Measurements from ENCODE around the gene NKG7.
A peak's percentile ranks its signal among the peaks of the same experiment; 100 is the strongest.
"Not testable (repeated sequence)": the region's sequence is repeated elsewhere in the genome, so short reads cannot be mapped to it uniquely, and the experiment has no call there.

The NKG7 gene, protein sequence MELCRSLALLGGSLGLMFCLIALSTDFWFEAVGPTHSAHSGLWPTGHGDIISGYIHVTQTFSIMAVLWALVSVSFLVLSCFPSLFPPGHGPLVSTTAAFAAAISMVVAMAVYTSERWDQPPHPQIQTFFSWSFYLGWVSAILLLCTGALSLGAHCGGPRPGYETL
- total RNA-seq, result 9.9 to 480 (median 89.5) reads per million in 9 experiments

DNA sequence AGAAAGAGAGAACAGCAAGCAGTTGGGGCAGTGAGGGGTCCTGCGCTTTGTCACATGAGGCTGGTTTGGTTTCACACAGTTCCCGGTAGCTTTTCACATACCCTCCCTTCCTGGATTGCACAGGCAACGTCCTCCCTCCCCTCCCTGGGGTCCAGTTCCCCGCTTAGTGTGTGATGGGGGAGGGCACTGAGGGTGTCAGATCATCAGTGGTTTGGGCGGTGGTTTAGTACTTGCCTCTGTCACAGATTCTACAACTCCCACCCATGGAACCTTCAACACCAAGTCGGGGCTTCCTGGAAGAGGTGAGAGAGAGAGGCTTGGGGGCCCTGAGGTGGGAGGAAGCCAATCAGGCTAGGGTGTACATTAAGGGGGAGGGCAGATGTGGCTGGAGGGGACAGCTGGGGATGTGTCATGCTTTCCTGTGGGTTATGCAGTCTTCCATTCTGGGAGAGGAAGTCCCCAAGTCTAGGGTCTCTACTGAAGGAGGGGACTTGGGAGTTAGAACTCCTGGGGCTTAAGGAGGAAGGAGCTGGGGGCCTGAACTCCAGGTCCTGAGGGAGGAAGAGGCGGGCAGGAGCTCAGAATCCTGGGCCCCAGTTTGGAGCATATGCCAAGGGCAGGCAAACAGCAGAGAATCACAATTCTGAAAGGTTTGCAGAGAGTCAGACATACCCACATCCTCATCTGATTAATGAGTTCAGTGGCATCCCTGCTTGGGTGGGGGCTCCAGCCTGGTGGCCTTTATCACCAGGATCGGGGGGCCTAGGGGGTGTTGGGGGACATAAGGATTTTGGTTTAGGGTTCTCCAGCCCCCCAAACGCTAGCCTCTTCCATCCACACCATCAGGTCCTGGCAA, at the start of gene NKG7:
TSS of gene NKG7 (minus strand) at position 6 of the 856 bp plus-strand sequence. CDS start 119 bp downstream, outside the sequence.
- Mint-ChIP-seq H3K36me3 (ENCODE audit: insufficient read depth) (peaks cover 48% of the 10 kb centered on the region), H3K4me3 (peak within 1 kb of the TSS; percentile 89 to 97), H3K4me1 (ENCODE audit: low read depth in 2 of 2) (peaks cover 60 to 78% of the 10 kb centered on the region in 2 donors), H3K9me3 (peaks cover 0 to 4% of the 10 kb centered on the region in 2 donors), H3K27me3 (no peaks in the 10 kb centered on the region), H3K27ac (peak within 1 kb of the TSS; percentile 78 to 95)
- ATAC-seq (replicated peaks) (peak; percentile 72), DNase-seq (peak; percentile 78 to 82 (median 82))

DNA sequence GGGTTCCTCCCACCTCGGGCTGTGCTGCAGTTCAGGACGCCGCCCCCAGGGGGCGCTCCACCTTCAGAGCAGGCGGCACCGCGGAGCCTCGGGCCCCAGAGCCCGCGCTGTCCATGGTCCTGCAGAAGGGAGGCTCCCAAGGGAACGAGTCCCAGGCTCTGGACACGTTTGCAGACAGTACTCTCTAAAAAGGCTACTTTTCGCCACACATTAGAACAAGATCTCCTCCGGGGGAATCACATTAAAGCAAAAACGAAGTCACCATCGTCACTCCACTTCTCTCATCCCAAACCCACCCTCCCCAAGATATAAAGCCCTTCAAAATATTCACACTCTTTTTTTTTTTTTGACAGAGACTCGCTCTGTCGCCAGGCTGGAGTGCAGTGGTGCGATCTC, 49.6 kb upstream of the NKG7 start:
- ATAC-seq (replicated peaks), result peak; percentile 88
- H3K27me3 Mint-ChIP-seq, result peaks cover 24 to 58% of the 10 kb centered on the region in 2 donors
- H3K9me3 Mint-ChIP-seq, result no peaks in the 10 kb centered on the region
- peak overlapping the region in 1 of 2 donors; percentile 47 for H3K4me3 Mint-ChIP-seq
- peaks cover 6 to 9% of the 10 kb centered on the region in 2 donors for H3K4me1 Mint-ChIP-seq (ENCODE audit: low read depth in 2 of 2)
- peak; percentile 83 to 86 (median 85) for DNase-seq
- H3K27ac Mint-ChIP-seq, result peak overlapping the region; percentile 44 to 71
- peaks cover 15% of the 10 kb centered on the region for H3K36me3 Mint-ChIP-seq (ENCODE audit: insufficient read depth)

DNA sequence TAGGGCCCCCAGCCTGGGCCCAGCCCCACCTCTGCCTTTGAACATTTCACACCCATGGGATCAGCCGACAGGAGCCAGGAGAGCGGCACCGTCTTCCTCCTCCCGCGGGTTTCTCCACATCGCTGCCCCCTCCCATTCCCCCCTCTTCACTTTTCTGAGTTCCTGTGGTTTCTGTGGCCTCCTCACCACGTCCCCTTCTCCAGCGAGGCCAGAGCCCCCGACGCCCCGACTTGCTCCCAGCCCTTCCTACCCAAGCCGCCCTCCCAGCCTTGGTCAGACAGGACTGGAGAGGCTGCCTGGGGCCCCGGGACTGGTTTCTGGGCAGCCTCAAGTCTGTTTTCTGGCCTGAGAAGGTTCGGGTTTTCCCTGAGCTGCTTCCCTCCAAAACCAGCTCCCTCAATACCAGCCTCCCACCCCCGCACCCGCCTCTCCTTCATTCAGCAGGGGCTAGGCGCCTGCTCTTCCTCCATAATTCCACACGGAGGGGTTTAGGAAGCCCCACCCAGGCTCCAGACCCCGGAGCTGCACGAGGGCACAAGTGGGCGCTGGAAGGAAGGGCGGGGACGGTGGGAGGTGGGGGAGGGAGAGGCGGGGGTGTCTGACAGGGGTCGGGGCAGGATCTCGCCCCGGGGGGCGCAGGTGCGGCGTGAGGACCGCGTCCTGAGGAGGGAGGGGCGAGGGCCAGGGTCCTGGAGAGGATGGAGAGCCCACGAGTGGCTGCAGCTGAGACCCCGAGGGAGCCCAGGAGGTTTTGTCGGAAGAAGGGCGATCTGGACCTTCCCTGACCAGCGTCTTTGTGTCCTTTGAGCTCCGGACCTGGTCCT, 49.0 kb upstream of the NKG7 start:
- H3K4me3 Mint-ChIP-seq, result peak overlapping the region in 1 of 2 donors; percentile 8
- no peak for ATAC-seq (replicated peaks)
- no peaks in the 10 kb centered on the region for H3K9me3 Mint-ChIP-seq
- peaks cover 20 to 58% of the 10 kb centered on the region in 2 donors for H3K27me3 Mint-ChIP-seq
- H3K36me3 Mint-ChIP-seq (ENCODE audit: insufficient read depth), result peaks cover 15% of the 10 kb centered on the region
- DNase-seq, result no peak
- H3K27ac Mint-ChIP-seq, result peak overlapping the region; percentile 44 to 71
- H3K4me1 Mint-ChIP-seq (ENCODE audit: low read depth in 2 of 2), result peaks cover 6 to 9% of the 10 kb centered on the region in 2 donors

DNA sequence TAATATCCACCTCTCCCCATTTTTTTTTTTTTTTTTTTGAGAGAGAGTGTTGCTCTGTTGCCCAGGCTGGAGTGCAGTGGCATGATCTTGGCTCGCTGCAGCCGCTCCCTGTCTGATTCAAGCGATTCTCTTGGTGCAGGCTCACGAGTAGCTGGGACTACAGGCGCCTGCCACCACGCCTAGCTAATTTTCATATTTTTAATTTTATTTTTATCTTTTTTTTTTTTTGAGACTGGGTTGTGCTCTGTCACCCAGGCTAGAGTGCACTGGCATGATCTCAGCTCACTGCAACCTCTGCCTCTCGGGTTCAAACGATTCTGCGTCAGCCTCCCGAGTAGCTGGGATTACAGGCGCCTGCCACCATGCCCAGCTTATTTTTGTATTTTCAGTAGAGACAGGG, 48.1 kb upstream of the NKG7 start:
- not testable (repeated sequence) for H3K4me1 Mint-ChIP-seq (ENCODE audit: low read depth in 2 of 2); ATAC-seq (replicated peaks); DNase-seq; H3K27ac Mint-ChIP-seq; H3K4me3 Mint-ChIP-seq; H3K9me3 Mint-ChIP-seq
- Mint-ChIP-seq H3K36me3 (ENCODE audit: insufficient read depth) (peaks cover 15% of the 10 kb centered on the region), H3K27me3 (peaks cover 20 to 59% of the 10 kb centered on the region in 2 donors)

DNA sequence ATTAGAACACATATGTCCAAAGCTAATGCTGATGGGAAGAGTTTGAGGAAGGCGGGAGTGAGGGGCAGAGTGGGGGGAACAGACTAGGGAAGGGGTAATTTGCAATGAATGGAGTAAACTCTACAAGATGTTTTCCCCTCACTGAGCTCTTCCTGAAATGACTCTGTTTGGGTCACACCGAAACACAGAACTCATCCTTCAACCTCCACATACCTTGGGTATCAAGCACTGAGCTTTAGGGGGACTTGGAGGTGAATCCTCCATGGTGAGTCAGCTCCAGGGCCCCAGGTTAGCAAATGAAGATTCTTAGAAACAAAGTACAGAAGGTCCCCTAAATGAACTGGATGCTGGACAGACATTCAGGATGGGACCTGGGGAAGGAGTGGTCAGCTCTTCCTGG, 46.3 kb upstream of the NKG7 start:
- no peak for DNase-seq
- Mint-ChIP-seq H3K4me1 (ENCODE audit: low read depth in 2 of 2) (peaks cover 6 to 9% of the 10 kb centered on the region in 2 donors), H3K27ac (no peak overlapping the region), H3K27me3 (peaks cover 20 to 59% of the 10 kb centered on the region in 2 donors), H3K4me3 (no peak overlapping the region), H3K36me3 (ENCODE audit: insufficient read depth) (peaks cover 15% of the 10 kb centered on the region), H3K9me3 (no peaks in the 10 kb centered on the region)
- ATAC-seq (replicated peaks), result no peak

DNA sequence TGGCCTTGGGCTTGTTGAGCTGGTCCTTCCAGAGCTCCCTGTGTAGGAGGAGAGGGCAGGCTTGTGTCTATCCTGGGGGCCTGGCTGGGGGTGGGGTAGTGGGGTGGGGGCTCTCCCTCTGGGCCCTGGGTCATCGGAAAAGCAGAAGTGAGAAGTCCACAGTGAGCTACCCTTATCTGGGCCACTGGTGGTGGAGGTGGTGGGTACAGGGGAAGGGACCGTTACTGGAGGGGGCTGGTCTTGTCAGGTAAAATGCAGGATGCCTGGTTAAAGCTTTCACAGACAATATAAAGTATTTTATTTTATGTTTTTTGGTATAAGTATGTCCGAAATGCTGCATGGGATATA, 45.3 kb upstream of the NKG7 start:
- Mint-ChIP-seq H3K27me3 (peaks cover 20 to 52% of the 10 kb centered on the region in 2 donors), H3K4me3 (no peak overlapping the region), H3K9me3 (no peaks in the 10 kb centered on the region), H3K27ac (no peak overlapping the region), H3K4me1 (ENCODE audit: low read depth in 2 of 2) (peaks cover 6 to 9% of the 10 kb centered on the region in 2 donors), H3K36me3 (ENCODE audit: insufficient read depth) (peaks cover 15% of the 10 kb centered on the region)
- DNase-seq (no peak), ATAC-seq (replicated peaks) (peak; percentile 11)

DNA sequence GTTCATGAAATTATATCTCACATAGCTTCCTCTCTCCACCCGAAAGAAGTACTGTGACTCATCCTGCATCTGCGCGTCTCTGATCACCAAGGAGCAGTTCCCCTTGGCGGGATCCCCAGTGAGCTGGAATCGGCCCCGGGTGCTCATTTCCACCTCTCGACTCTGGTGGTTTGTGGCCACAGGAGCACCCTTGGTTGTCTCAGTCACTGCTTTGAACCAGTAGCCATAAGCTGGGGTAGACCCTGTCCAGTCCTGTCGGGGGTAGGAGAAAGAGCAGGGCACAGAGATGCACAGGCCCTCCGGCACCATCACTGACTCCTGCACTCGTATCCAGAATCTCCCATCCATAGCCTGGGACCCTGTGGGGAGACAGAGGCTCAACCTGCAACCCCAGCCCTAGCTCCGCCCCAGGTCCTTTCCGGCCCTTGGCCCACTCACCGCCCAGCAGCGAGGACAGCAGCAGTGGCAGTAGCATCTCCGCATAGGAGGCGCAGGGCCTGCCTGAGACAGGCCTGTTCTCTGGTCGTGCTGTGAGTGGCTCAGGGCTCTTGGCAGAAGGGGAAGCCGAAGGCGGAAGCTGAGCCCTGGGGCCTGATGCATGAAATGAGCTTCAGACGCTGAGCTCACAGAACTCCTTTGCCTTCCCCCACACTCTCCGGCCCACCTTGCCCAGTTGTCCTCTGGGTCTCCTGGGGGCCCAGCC, 44.8 kb upstream of the NKG7 start, which contains the start of gene SIGLEC10:
TSS of gene SIGLEC10 (minus strand) at position 536 of the 703 bp plus-strand sequence. CDS start at position 475, 61 bp downstream.
- peak; percentile 66 for ATAC-seq (replicated peaks)
- peaks cover 20 to 47% of the 10 kb centered on the region in 2 donors for H3K27me3 Mint-ChIP-seq
- H3K36me3 Mint-ChIP-seq (ENCODE audit: insufficient read depth), result peaks cover 11% of the 10 kb centered on the region
- no peaks in the 10 kb centered on the region for H3K9me3 Mint-ChIP-seq
- no peak for DNase-seq
- H3K4me3 Mint-ChIP-seq, result peak within 1 kb of the TSS in 1 of 2 donors; percentile 50
- no peak within 1 kb of the TSS for H3K27ac Mint-ChIP-seq
- H3K4me1 Mint-ChIP-seq (ENCODE audit: low read depth in 2 of 2), result peaks cover 6 to 9% of the 10 kb centered on the region in 2 donors

DNA sequence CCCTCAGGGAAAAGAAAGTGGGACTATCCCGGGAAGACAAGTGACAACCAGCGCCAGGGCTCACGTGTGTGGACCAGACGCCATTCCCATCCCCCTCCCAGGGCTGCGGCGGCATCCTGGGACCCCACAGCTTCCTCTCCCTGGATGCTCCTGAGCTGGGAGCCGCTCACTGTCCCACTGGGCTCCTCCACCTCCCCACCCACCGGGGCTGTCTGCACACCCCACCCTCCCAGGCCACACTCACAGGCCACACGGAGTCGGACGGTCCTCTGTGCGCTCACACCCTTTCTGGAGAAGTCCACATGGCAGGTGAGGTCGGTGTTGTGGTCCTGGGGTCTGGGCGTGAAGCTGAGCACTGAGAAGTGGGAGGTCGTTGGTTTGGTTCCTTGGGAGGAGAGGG, 44.0 kb upstream of the NKG7 start:
- not testable (repeated sequence) for H3K36me3 Mint-ChIP-seq (ENCODE audit: insufficient read depth); H3K9me3 Mint-ChIP-seq; DNase-seq; H3K4me1 Mint-ChIP-seq (ENCODE audit: low read depth in 2 of 2); ATAC-seq (replicated peaks); H3K4me3 Mint-ChIP-seq; H3K27ac Mint-ChIP-seq
- H3K27me3 Mint-ChIP-seq, result peaks cover 15 to 40% of the 10 kb centered on the region in 2 donors

DNA sequence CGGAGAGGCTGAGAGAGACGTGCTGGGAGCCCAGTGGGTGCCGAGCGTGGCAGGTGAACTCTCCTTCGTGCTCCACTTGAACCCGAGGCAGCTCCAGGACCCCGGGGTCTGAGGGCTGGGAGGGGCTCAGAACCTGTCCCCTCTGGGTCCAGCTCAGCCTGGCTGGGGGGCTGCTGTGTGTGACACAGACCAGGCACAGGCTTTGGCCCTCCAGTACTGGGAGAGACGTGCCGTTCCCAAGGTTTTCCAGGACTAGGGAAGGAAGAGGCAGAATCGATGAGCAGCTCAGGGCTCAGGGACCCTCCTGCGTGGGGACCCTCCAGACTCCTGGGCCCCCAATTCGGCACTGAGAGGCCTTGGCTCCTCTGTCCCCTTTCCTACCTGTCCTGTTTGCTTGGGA, 42.7 kb upstream of the NKG7 start:
- no peak overlapping the region for H3K27ac Mint-ChIP-seq
- H3K36me3 Mint-ChIP-seq (ENCODE audit: insufficient read depth), result peaks cover 8% of the 10 kb centered on the region
- DNase-seq, result no peak
- H3K9me3 Mint-ChIP-seq, result no peaks in the 10 kb centered on the region
- no peak for ATAC-seq (replicated peaks)
- peaks cover 15 to 38% of the 10 kb centered on the region in 2 donors for H3K27me3 Mint-ChIP-seq
- H3K4me3 Mint-ChIP-seq, result no peak overlapping the region
- peaks cover 0 to 2% of the 10 kb centered on the region in 2 donors for H3K4me1 Mint-ChIP-seq (ENCODE audit: low read depth in 2 of 2)

DNA sequence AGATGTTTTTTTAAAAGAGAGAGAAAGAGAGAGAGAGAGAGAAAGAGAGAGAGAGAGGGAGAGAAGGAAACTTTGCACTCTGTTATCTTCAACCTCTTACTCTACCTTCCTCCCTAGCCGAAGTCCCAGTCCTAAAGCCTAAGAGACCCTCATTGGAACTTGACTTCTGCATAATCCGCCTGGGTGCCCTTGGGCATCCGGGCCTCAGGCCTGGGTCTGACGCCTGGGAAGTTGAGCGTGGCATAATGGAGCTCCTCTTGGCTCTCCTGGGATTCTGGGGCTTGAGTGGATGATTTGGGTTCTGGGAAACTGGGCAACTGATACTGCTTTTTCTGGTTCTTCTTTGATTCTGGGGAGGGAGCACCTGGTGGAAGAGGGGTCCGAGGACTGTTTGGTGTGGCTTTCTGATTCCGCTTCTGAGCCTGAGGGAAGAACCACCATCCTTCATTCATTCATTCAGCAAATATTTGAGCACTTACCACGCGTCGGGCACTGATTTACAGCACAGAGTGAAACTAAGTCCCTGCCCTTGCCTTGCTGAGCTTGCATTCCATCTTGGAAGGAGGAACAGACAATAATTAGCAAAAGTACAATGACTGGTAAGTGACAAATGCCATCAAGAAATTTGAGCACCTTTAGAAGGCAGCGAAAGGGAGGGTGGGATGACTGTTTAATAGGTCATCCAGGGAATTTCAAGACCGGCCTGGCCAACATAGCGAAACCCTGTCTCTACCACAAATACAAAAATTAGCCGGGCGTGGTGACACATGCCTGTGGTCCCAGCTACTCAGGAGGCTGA, 38.7 kb upstream of the NKG7 start:
- H3K27me3 Mint-ChIP-seq, result peaks cover 0 to 7% of the 10 kb centered on the region in 2 donors
- H3K9me3 Mint-ChIP-seq, result no peaks in the 10 kb centered on the region
- H3K4me3 Mint-ChIP-seq, result no peak overlapping the region
- DNase-seq (no peak), ATAC-seq (replicated peaks) (no peak)
- H3K4me1 Mint-ChIP-seq (ENCODE audit: low read depth in 2 of 2), result peaks cover 7% of the 10 kb centered on the region in 2 donors
- peaks cover 3% of the 10 kb centered on the region for H3K36me3 Mint-ChIP-seq (ENCODE audit: insufficient read depth)
- no peak overlapping the region for H3K27ac Mint-ChIP-seq

DNA sequence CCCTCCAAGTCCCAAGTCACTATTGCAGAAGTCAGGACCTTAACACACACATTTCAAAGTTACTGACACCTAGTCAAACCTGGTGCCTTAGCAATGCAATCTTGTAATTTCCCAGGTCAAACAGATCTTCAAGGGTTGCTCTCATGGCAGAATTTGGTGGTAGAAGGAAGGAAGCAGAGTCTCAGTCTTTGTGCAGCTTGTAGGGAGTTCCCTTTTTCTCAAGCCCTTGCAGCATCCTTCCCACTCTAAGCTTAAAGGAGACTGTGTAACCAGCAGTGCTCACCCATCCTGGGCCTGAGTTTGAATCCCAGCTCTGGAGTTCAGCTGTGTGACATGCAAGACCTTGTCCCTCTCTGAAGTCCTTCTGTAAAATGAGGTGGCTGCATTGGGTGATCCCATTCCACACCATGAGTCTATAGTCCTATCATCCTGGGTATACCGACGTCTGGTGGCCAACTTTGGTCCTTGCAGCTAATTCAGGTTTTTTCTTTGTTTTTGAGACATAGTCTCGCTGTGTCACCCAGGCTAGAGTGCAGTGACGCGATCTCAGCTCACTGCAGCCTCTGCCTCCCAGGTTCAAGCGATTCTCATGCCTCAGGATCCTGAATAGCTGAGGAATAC, 35.2 kb upstream of the NKG7 start:
- peak overlapping the region in 1 of 2 donors; percentile 49 for H3K27ac Mint-ChIP-seq
- DNase-seq, result peak; percentile 32 to 50 (median 36)
- H3K27me3 Mint-ChIP-seq, result no peaks in the 10 kb centered on the region

DNA sequence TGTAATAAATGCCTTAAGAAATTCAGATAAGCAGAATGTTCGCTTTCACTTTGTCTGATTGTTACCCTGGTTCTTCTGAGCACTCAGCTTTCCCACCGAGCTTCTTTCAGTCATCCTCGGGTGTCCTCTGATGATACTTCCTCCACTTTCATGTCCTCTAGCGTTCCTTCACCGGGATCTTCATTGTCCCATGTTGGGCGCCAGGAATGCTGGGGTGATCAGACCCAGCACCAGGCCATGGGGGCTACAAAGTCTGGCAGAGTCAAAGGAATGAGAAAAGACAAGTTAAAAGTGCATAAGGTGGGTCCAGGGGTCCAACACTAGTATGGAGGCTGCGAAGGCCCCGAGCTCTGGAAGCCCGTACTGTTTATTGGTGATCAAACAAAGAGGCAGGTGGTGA, 29.7 kb upstream of the NKG7 start:
- no peak for ATAC-seq (replicated peaks)
- H3K9me3 Mint-ChIP-seq, result peaks cover 5% of the 10 kb centered on the region in 2 donors
- no peaks in the 10 kb centered on the region for H3K36me3 Mint-ChIP-seq (ENCODE audit: insufficient read depth)
- no peak overlapping the region for H3K27ac Mint-ChIP-seq
- no peaks in the 10 kb centered on the region for H3K27me3 Mint-ChIP-seq
- no peak overlapping the region for H3K4me3 Mint-ChIP-seq
- H3K4me1 Mint-ChIP-seq (ENCODE audit: low read depth in 2 of 2), result peaks cover 7% of the 10 kb centered on the region in 2 donors
- DNase-seq, result no peak

More for the DNA sequence above, 35.2 kb upstream of the NKG7 start:
- Mint-ChIP-seq H3K36me3 (ENCODE audit: insufficient read depth) (peaks cover 3% of the 10 kb centered on the region), H3K4me3 (no peak overlapping the region), H3K9me3 (no peaks in the 10 kb centered on the region), H3K4me1 (ENCODE audit: low read depth in 2 of 2) (peaks cover 7% of the 10 kb centered on the region in 2 donors)
- ATAC-seq (replicated peaks), result peak; percentile 79
